Dendritic cell treated with granulocyte-macrophage colony-stimulating factor and Interleukin-4, amounts not matched to agents 40 ng/mL and 50 ng/mL, for 4 days (primary cell): ENCODE measurements around the gene ARHGAP31.
"Not testable (repeated sequence)": the region's sequence is repeated elsewhere in the genome, so short reads cannot be mapped to it uniquely, and the experiment has no call there.

Source experiments
- H3K27ac Mint-ChIP-seq: one replicate; pipeline ENCODE4 v1.8.0; 2022; ENCODE audit warnings: mild to moderate bottlenecking, mixed read lengths
- H3K27me3 Mint-ChIP-seq: one replicate; pipeline ENCODE4 v1.8.0; 2022; ENCODE audit warnings: mild to moderate bottlenecking, mixed read lengths
- H3K36me3 Mint-ChIP-seq: one replicate; pipeline ENCODE4 v1.8.0; 2022; ENCODE audit warnings: low read depth, mixed read lengths
- H3K4me1 Mint-ChIP-seq: one replicate; pipeline ENCODE4 v1.8.0; 2022; ENCODE audit warnings: low read depth, mixed read lengths
- H3K4me3 Mint-ChIP-seq: one replicate; pipeline ENCODE4 v1.8.0; 2022; ENCODE audit warnings: mild to moderate bottlenecking, moderate library complexity, mixed read lengths
- H3K9me3 Mint-ChIP-seq: one replicate; pipeline ENCODE4 v1.8.0; 2022; ENCODE audit warnings: mixed read lengths
- intact Hi-C: fragments of 100-400 bp; cut with micrococcal nuclease; formaldehyde crosslinking; loops from one replicate; pipeline ENCODE4 v1.15.0; 2022

The ARHGAP31 gene

GRCh38 chr3:119336823-119337222 lies 42.6 kb downstream of the ARHGAP31 start:
- H3K4me3 Mint-ChIP-seq: no peak overlapping the region
- intact Hi-C loops: no loop called here
- H3K27me3 Mint-ChIP-seq: no peaks in the 10 kb centered on the region
- peaks cover 83% of the 10 kb centered on the region for H3K36me3 Mint-ChIP-seq
- peaks cover 38% of the 10 kb centered on the region for H3K4me1 Mint-ChIP-seq
- no peak overlapping the region for H3K27ac Mint-ChIP-seq
- H3K9me3 Mint-ChIP-seq: peaks cover 6% of the 10 kb centered on the region

- H3K9me3 Mint-ChIP-seq, H3K27ac Mint-ChIP-seq, H3K4me3 Mint-ChIP-seq, H3K27me3 Mint-ChIP-seq, intact Hi-C loops: not testable (repeated sequence)
- peaks cover 37% of the 10 kb centered on the region for H3K4me1 Mint-ChIP-seq
- H3K36me3 Mint-ChIP-seq: peaks cover 83% of the 10 kb centered on the region
Measured at GRCh38 chr3:119337407-119337806, 43.2 kb downstream of the ARHGAP31 start.

DNA sequence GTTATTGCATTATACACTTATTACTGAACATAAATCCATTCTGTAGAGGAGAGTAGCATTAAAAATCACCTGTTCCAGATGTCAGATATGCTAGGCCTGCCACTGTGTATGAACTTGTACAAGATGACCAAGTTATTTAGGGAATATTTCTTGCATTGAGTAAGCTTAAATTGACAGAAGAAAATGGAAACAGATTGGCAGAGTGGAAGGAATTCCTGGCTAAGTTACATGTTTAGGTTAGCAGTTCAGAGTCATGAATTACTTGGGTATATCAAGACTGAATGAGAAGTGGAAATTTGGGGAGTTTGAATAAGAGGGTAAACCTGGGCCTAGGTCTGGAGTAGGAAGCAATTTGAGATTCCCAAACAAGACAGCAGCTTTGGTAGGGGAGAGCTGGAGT lies 44.6 kb downstream of the ARHGAP31 start:
- H3K9me3 Mint-ChIP-seq: peaks cover 6% of the 10 kb centered on the region
- intact Hi-C loops: no loop called here
- H3K4me1 Mint-ChIP-seq: peaks cover 42% of the 10 kb centered on the region
- no peak overlapping the region for H3K4me3 Mint-ChIP-seq
- peaks cover 76% of the 10 kb centered on the region for H3K36me3 Mint-ChIP-seq
- H3K27me3 Mint-ChIP-seq: no peaks in the 10 kb centered on the region
- H3K27ac Mint-ChIP-seq: no peak overlapping the region

- peaks cover 43% of the 10 kb centered on the region for H3K4me1 Mint-ChIP-seq
- intact Hi-C loops: loop anchor here (5.0 kb wide), 1 partner anchor 63 kb away; no protein-coding TSS in a partner anchor
- H3K36me3 Mint-ChIP-seq: peaks cover 73% of the 10 kb centered on the region
- H3K27ac Mint-ChIP-seq: no peak overlapping the region
- no peak overlapping the region for H3K4me3 Mint-ChIP-seq
- peaks cover 6% of the 10 kb centered on the region for H3K9me3 Mint-ChIP-seq
- H3K27me3 Mint-ChIP-seq: no peaks in the 10 kb centered on the region
Measured at GRCh38 chr3:119340014-119340413, 45.8 kb downstream of the ARHGAP31 start.

- no peak overlapping the region for H3K4me3 Mint-ChIP-seq
- intact Hi-C loops: loop anchor here (5.0 kb wide), 1 partner anchor 63 kb away; no protein-coding TSS in a partner anchor
- H3K27ac Mint-ChIP-seq: no peak overlapping the region
- peaks cover 42% of the 10 kb centered on the region for H3K4me1 Mint-ChIP-seq
- H3K36me3 Mint-ChIP-seq: peaks cover 73% of the 10 kb centered on the region
- H3K9me3 Mint-ChIP-seq: peaks cover 6% of the 10 kb centered on the region
- no peaks in the 10 kb centered on the region for H3K27me3 Mint-ChIP-seq
Measured at GRCh38 chr3:119340446-119340845, 46.3 kb downstream of the ARHGAP31 start.

DNA sequence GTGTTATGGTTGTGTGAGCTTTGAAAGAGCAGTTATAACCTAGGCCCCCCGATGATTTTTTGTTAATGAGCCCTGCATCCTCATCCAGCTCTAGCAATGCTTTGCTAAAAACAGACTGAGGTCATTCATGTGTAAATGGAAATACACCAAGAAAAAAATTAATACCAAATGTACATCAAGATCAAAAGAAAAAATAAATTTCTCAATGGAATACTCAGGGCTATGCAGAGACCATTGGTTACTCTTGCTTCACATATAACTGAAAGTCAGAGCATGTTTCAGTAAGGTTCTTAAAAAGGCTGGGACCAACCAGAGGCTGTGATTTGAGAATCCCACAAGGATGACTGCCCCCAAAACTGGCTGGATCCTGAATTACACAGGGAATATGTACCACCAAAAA lies 48.0 kb downstream of the ARHGAP31 start:
- Mint-ChIP-seq H3K27ac (no peak overlapping the region), H3K27me3 (no peaks in the 10 kb centered on the region), H3K36me3 (peaks cover 79% of the 10 kb centered on the region), H3K4me3 (no peak overlapping the region), H3K9me3 (peaks cover 4% of the 10 kb centered on the region), H3K4me1 (peaks cover 54% of the 10 kb centered on the region)
- intact Hi-C loops: loop anchor here (5.0 kb wide), 1 partner anchor 65 kb away; no protein-coding TSS in a partner anchor

DNA sequence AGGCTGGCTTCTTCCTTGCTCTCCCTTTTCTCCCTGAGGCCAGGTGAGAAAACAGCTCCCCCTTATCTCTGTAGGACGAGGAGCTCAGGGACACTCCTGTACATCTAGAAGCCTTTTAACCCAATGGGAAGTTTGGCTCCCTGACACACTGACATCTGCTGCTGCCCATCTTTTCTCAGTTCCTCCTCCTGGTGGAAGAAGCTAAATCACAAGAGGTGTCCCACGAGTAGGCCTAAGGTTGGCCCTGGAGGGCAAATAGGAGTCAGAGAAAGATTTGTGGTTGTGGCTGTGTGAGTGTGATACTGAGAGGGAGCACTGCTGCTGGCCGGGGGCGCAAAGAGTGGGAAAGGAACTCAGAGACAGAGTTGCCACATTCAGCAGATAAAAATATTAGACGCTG lies 49.5 kb downstream of the ARHGAP31 start:
- Mint-ChIP-seq H3K27ac (peak overlapping the region; percentile 24), H3K27me3 (no peaks in the 10 kb centered on the region), H3K9me3 (no peaks in the 10 kb centered on the region), H3K4me1 (peaks cover 53% of the 10 kb centered on the region), H3K4me3 (no peak overlapping the region), H3K36me3 (peaks cover 72% of the 10 kb centered on the region)
- intact Hi-C loops: loop anchor here (5.0 kb wide), 1 partner anchor 66 kb away; no protein-coding TSS in a partner anchor

DNA sequence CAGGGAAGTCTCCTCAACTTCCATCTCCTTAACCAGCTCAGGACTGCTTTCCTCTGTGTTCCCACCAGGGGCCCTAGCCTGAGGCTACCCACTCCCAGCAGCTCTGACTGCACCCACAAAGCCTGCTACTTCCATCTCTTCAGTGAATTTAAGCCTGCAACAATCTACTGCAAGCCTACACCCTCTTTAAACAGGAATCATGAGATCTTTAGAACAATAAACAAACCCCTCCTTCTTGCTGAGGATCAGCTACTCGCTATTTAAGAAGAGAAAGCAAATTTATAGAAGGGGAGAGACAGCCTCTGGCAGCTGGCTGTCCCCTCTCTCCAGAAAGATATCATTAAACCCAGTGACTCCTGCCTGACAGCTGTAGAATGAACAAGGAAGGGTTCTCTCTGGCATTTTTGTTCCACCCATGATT lies 51.9 kb downstream of the ARHGAP31 start:
- peaks cover 66% of the 10 kb centered on the region for H3K36me3 Mint-ChIP-seq
- intact Hi-C loops: no loop called here
- peak overlapping the region; percentile 5 for H3K27ac Mint-ChIP-seq
- peaks cover 56% of the 10 kb centered on the region for H3K4me1 Mint-ChIP-seq
- H3K4me3 Mint-ChIP-seq: no peak overlapping the region
- no peaks in the 10 kb centered on the region for H3K9me3 Mint-ChIP-seq
- H3K27me3 Mint-ChIP-seq: no peaks in the 10 kb centered on the region

DNA sequence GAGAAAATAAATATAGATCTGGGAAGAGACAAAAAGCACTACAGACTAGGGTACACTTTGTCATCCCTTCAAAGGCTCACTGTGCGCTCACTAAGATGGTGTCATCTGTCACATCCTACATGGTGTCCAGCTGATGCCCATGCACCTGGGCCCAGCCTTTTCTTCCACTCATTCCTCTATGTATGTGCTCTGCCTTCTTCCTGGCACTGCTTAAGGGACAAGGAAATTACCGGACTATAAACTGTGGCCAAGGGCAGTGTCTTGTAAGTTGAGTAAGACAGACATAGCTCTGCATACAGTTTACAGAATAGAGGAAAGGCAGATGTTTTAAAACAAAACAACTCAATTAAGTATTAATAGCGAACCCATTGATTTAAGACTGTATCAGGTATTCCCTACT lies 52.9 kb downstream of the ARHGAP31 start:
- Mint-ChIP-seq H3K4me1 (peaks cover 60% of the 10 kb centered on the region), H3K4me3 (no peak overlapping the region), H3K9me3 (no peaks in the 10 kb centered on the region), H3K27ac (no peak overlapping the region), H3K36me3 (peaks cover 61% of the 10 kb centered on the region), H3K27me3 (no peaks in the 10 kb centered on the region)
- intact Hi-C loops: no loop called here

DNA sequence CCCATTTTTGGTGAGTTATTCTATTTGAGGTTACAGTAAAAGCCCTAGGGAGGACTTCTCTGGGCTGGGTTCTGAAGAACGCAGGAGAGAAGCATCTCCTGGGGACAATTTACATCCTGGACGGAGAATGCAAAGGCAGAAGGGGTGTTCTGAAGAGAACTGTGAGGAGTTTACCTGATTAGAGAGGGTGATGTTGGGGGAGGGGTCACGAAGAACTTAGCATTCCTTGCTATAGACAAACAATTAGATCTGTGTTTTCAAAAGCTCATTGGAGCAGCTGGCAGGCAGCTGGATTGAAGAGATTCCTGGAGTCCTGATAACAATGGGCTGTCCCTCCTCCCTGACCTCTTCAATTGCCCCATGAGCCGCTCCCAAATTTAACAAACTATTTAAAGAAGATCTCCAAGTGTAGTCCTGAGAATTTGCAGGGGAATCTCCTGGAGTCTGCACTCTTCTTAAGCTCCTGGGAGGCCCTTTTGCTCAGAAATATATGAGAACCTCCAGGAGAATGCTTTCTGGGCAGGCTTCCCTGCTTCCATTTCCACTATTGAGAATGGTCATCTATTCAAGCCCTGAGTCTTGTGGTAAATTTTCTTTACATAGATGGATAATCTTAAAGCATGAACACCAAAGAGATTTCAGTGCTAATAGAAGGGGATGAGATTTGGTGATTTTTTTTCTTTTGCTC lies 55.3 kb downstream of the ARHGAP31 start:
- Mint-ChIP-seq H3K4me1 (peaks cover 61% of the 10 kb centered on the region), H3K27me3 (no peaks in the 10 kb centered on the region), H3K27ac (no peak overlapping the region), H3K36me3 (peaks cover 61% of the 10 kb centered on the region), H3K9me3 (no peaks in the 10 kb centered on the region), H3K4me3 (no peak overlapping the region)
- intact Hi-C loops: no loop called here

- Mint-ChIP-seq H3K4me3 (no peak overlapping the region), H3K27me3 (no peaks in the 10 kb centered on the region), H3K4me1 (peaks cover 61% of the 10 kb centered on the region), H3K36me3 (peaks cover 54% of the 10 kb centered on the region), H3K9me3 (no peaks in the 10 kb centered on the region), H3K27ac (no peak overlapping the region)
- intact Hi-C loops: no loop called here
Measured at GRCh38 chr3:119350114-119350513, 55.9 kb downstream of the ARHGAP31 start.

DNA sequence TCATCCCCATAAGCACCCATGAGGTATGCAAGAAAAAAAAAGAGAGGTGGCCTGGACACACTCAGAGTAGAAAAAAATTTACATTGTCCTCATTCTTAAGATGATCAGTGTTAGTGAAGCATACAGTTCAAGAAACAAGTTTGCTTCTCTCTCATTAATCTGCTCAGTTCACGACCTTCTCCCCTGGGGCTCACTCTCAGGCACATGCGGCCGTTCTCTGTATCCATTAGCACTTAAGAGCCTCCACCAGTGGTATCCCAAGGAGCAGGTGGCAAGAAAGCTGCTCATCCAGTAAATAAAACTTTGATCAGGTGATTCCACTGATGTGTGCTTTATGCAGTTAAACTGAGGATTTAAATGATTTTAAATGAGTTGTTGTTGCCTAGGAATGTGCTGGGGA lies 57.4 kb downstream of the ARHGAP31 start:
- no peaks in the 10 kb centered on the region for H3K27me3 Mint-ChIP-seq
- no peak overlapping the region for H3K27ac Mint-ChIP-seq
- intact Hi-C loops: no loop called here
- H3K4me1 Mint-ChIP-seq: peaks cover 50% of the 10 kb centered on the region
- peaks cover 51% of the 10 kb centered on the region for H3K36me3 Mint-ChIP-seq
- H3K9me3 Mint-ChIP-seq: no peaks in the 10 kb centered on the region
- H3K4me3 Mint-ChIP-seq: no peak overlapping the region

DNA sequence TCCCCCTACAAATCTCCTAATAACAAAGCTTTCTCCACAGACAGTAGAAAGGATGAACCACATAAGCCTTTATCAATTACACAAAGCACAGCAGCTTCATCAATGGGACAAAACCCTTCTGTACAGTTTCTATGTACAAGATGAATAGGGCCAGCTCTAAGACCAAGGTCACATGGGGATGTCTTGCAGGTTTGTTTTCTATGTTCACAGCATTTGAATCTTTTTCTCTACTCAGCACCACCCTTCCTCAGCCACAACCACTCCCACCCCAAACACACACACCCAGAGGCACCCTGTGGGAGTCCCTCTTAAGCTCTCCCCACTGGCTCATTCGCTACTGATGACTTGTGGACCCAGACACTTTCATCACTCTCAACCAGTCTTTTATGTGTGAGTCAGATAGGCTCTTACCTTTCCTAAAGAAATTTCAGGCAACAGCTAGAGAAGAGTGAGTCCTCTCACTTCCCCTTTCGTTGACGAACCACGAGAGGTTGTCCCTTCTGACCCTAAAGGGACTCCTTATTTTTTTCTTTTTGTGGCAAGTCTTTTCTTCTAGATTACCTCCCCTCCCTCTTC lies 57.9 kb downstream of the ARHGAP31 start:
- H3K36me3 Mint-ChIP-seq: peaks cover 46% of the 10 kb centered on the region
- H3K4me3 Mint-ChIP-seq: no peak overlapping the region
- peaks cover 49% of the 10 kb centered on the region for H3K4me1 Mint-ChIP-seq
- intact Hi-C loops: no loop called here
- H3K27me3 Mint-ChIP-seq: no peaks in the 10 kb centered on the region
- no peaks in the 10 kb centered on the region for H3K9me3 Mint-ChIP-seq
- H3K27ac Mint-ChIP-seq: peak overlapping the region; percentile 56

GRCh38 chr3:119352863-119353527 lies 58.8 kb downstream of the ARHGAP31 start:
- Mint-ChIP-seq H3K36me3 (peaks cover 41% of the 10 kb centered on the region), H3K27me3 (no peaks in the 10 kb centered on the region), H3K27ac (peak overlapping the region; percentile 64), H3K4me1 (peaks cover 52% of the 10 kb centered on the region), H3K9me3 (no peaks in the 10 kb centered on the region), H3K4me3 (no peak overlapping the region)
- intact Hi-C loops: no loop called here
